Osteocyte (in vitro differentiated cells): ENCODE measurements around the gene NONO. TPM values are rescaled to one million over a fixed set of nuclear protein-coding genes. Genes with fewer than 3 reads are reported as not detected.
A peak's percentile ranks its signal among the peaks of the same experiment; 100 is the strongest.
"Not testable (repeated sequence)": the region's sequence is repeated elsewhere in the genome, so short reads cannot be mapped to it uniquely, and the experiment has no call there.

Experiments used
- DNase-seq: peaks from one replicate; pipeline ENCODE4 v3.0.0; 2021; ENCODE audit warnings: mixed read lengths; ENCODE audit not compliant: unreplicated experiment; ENCODE audit errors: extremely low spot score
- H3K27ac Mint-ChIP-seq: one replicate; pipeline ENCODE4 v1.8.0; 2021; ENCODE audit warnings: mild to moderate bottlenecking, mixed read lengths; ENCODE audit not compliant: unreplicated experiment
- H3K27me3 Mint-ChIP-seq: one replicate; pipeline ENCODE4 v1.8.0; 2021; ENCODE audit warnings: mixed read lengths; ENCODE audit not compliant: unreplicated experiment
- H3K36me3 Mint-ChIP-seq: one replicate; pipeline ENCODE4 v1.8.0; 2021; ENCODE audit warnings: mixed read lengths; ENCODE audit not compliant: unreplicated experiment
- H3K4me1 Mint-ChIP-seq: one replicate; pipeline ENCODE4 v1.8.0; 2021; ENCODE audit warnings: mixed read lengths; ENCODE audit not compliant: unreplicated experiment
- H3K4me3 Mint-ChIP-seq: one replicate; pipeline ENCODE4 v1.8.0; 2021; ENCODE audit warnings: mild to moderate bottlenecking, moderate library complexity, mixed read lengths; ENCODE audit not compliant: unreplicated experiment
- H3K9me3 Mint-ChIP-seq: one replicate; pipeline ENCODE4 v1.8.0; 2021; ENCODE audit warnings: mixed read lengths; ENCODE audit not compliant: unreplicated experiment
- CTCF ChIP-seq: fragments of 200-600 bp; sonication (generic); IDR thresholded peaks from 2 replicates; pipeline ENCODE4 v1.5.0; 2021; ENCODE audit warnings: antibody characterized with exemption, mild to moderate bottlenecking, moderate library complexity
- total RNA-seq: library from RNA; stranded (reverse); gene quantifications from 2 replicates; pipeline ENCODE4 v1.2.1, GENCODE V29; 2021

Gene NONO
- total RNA-seq, 1 donor from 2014 or later: 465 TPM

GRCh38 chrX:71253253-71254091 lies 30.0 kb upstream of the NONO start:
- TF ChIP-seq CTCF: peak; percentile 56
- Mint-ChIP-seq H3K27me3 (no peaks in the 10 kb centered on the region), H3K4me3 (peak overlapping the region; percentile 89), H3K4me1 (peaks cover 15% of the 10 kb centered on the region), H3K9me3 (peaks cover 5% of the 10 kb centered on the region), H3K27ac (peak overlapping the region; percentile 78), H3K36me3 (no peaks in the 10 kb centered on the region)
- DNase-seq: no peak

GRCh38 chrX:71254092-71254963 lies 29.1 kb upstream of the NONO start, which contains the start of gene ZMYM3:
ZMYM3 (minus strand) TSS chrX:71254140; CDS start chrX:71253255, 885 bp downstream.
- H3K36me3 Mint-ChIP-seq: no peaks in the 10 kb centered on the region
- peaks cover 5% of the 10 kb centered on the region for H3K9me3 Mint-ChIP-seq
- peaks cover 15% of the 10 kb centered on the region for H3K4me1 Mint-ChIP-seq
- H3K27ac Mint-ChIP-seq: peak within 1 kb of the TSS; percentile 78
- no peaks in the 10 kb centered on the region for H3K27me3 Mint-ChIP-seq
- H3K4me3 Mint-ChIP-seq: peak within 1 kb of the TSS; percentile 89
- no peak for TF ChIP-seq CTCF
- peak; percentile 95 for DNase-seq

- no peaks in the 10 kb centered on the region for H3K27me3 Mint-ChIP-seq
- no peaks in the 10 kb centered on the region for H3K36me3 Mint-ChIP-seq
- H3K9me3 Mint-ChIP-seq: peaks cover 5% of the 10 kb centered on the region
- DNase-seq: no peak
- H3K27ac Mint-ChIP-seq: peak overlapping the region; percentile 78
- TF ChIP-seq CTCF: no peak
- H3K4me1 Mint-ChIP-seq: peaks cover 15% of the 10 kb centered on the region
- H3K4me3 Mint-ChIP-seq: no peak overlapping the region
These were observed 27.4 kb upstream of the NONO start for GRCh38 chrX:71256051-71256450.

DNA sequence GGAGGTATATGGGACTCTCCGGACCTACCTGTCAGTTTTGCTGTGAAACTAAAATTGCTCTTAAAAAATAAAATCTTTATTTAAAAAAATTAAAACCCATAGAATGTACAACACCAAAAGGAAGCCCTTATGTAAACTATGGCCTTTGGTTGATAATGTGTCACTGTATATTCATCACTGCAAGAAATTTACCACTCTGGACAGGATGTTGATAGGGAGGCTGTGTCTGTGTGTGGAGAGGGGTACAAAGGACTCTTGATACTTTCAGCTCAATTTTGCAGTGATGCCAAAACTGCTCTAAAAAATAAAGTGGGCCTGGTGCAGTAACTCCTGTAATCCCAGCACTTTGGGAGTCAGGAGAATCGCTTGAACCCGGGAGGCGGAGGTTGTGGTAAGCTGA lies 26.6 kb upstream of the NONO start:
- no peak for DNase-seq
- Mint-ChIP-seq H3K27ac (no peak overlapping the region), H3K9me3 (peaks cover 5% of the 10 kb centered on the region), H3K4me3 (no peak overlapping the region), H3K4me1 (peaks cover 14% of the 10 kb centered on the region), H3K27me3 (no peaks in the 10 kb centered on the region), H3K36me3 (no peaks in the 10 kb centered on the region)
- no peak for TF ChIP-seq CTCF

DNA sequence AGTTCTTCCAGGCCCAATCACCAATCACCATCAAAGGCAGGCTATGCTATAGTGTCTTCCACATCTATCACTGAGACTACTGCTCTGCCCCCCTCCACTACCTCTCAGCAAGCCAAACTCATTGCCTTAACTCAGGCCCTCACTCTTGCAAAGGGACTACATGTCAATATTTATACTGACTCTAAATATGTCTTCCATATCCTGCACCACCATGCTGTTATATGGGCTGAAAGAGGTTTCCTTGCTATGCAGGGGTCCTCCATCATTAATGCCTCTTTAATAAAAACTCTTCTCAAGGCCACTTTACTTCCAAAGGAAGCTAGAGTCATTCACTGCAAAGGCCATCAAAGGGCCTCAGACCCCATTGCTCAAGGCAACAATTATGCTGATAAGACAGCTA lies 14.8 kb upstream of the NONO start:
- H3K36me3 Mint-ChIP-seq, H3K9me3 Mint-ChIP-seq, H3K27ac Mint-ChIP-seq, H3K27me3 Mint-ChIP-seq, H3K4me1 Mint-ChIP-seq, DNase-seq, H3K4me3 Mint-ChIP-seq: not testable (repeated sequence)
